Endothelial cell (in vitro differentiated cells): ENCODE results near the gene TMEM163. TPM values are rescaled to one million over a fixed set of nuclear protein-coding genes. Genes with fewer than 3 reads are reported as not detected.

Experiments used
- DNase-seq: peaks from one replicate; pipeline ENCODE4 v3.0.0; 2021; ENCODE audit warnings: low spot score
- H3K27ac Mint-ChIP-seq: one replicate; pipeline ENCODE4 v1.8.0; 2021; ENCODE audit warnings: mixed read lengths, inconsistent platforms; ENCODE audit not compliant: unreplicated experiment
- H3K27me3 Mint-ChIP-seq: one replicate; pipeline ENCODE4 v1.8.0; 2021; ENCODE audit warnings: mild to moderate bottlenecking, moderate library complexity, mixed read lengths, inconsistent platforms; ENCODE audit not compliant: unreplicated experiment
- H3K36me3 Mint-ChIP-seq: one replicate; pipeline ENCODE4 v1.8.0; 2021; ENCODE audit warnings: mild to moderate bottlenecking, low read depth, mixed read lengths, inconsistent platforms; ENCODE audit not compliant: unreplicated experiment
- H3K4me1 Mint-ChIP-seq: one replicate; pipeline ENCODE4 v1.8.0; 2021; ENCODE audit warnings: mild to moderate bottlenecking, mixed read lengths, inconsistent platforms; ENCODE audit not compliant: unreplicated experiment
- H3K4me3 Mint-ChIP-seq: one replicate; pipeline ENCODE4 v1.8.0; 2021; ENCODE audit warnings: mild to moderate bottlenecking, mixed read lengths, inconsistent platforms; ENCODE audit not compliant: unreplicated experiment
- H3K9me3 Mint-ChIP-seq: one replicate; pipeline ENCODE4 v1.8.0; 2021; ENCODE audit warnings: mixed read lengths, inconsistent platforms; ENCODE audit not compliant: unreplicated experiment
- CTCF ChIP-seq: fragments of 200-600 bp; sonication (generic); IDR thresholded peaks from one replicate; pipeline ENCODE4 v1.5.0; 2021; ENCODE audit warnings: antibody characterized with exemption; ENCODE audit not compliant: unreplicated experiment
- total RNA-seq: library from RNA; stranded (reverse); fragmentation: NEBNext Ultra II Directional; extraction: Animal tissue kit (Norgen Biotek cat#: 25700); gene quantifications from one replicate; pipeline ENCODE4 v1.2.1, GENCODE V29; 2021; ENCODE audit not compliant: unreplicated experiment

Gene TMEM163
- total RNA-seq, 1 donor from 2014 or later: 150 TPM

GRCh38 chr2:134690629-134691215 lies 28.1 kb downstream of the TMEM163 start:
- Mint-ChIP-seq H3K27me3 (no peaks in the 10 kb centered on the region), H3K4me3 (no peak overlapping the region), H3K4me1 (peaks cover 16% of the 10 kb centered on the region), H3K9me3 (no peaks in the 10 kb centered on the region), H3K36me3 (peaks cover 3% of the 10 kb centered on the region), H3K27ac (no peak overlapping the region)
- DNase-seq: no peak
- TF ChIP-seq CTCF: no peak

GRCh38 chr2:134689315-134689714 lies 29.5 kb downstream of the TMEM163 start:
- Mint-ChIP-seq H3K27ac (no peak overlapping the region), H3K27me3 (no peaks in the 10 kb centered on the region)
- no peak for TF ChIP-seq CTCF

GRCh38 chr2:134685967-134686366 lies 32.8 kb downstream of the TMEM163 start:
- Mint-ChIP-seq H3K27ac (no peak overlapping the region), H3K9me3 (no peaks in the 10 kb centered on the region), H3K4me1 (peaks cover 50% of the 10 kb centered on the region), H3K27me3 (no peaks in the 10 kb centered on the region), H3K4me3 (no peak overlapping the region), H3K36me3 (peaks cover 18% of the 10 kb centered on the region)
- TF ChIP-seq CTCF: no peak
- no peak for DNase-seq

More at GRCh38 chr2:134689315-134689714, 29.5 kb downstream of the TMEM163 start:
- no peak for DNase-seq
- Mint-ChIP-seq H3K36me3 (peaks cover 7% of the 10 kb centered on the region), H3K4me1 (peaks cover 21% of the 10 kb centered on the region), H3K4me3 (no peak overlapping the region), H3K9me3 (no peaks in the 10 kb centered on the region)

GRCh38 chr2:134683561-134684112 lies 35.2 kb downstream of the TMEM163 start:
- H3K4me3 Mint-ChIP-seq: peak overlapping the region; percentile 39
- TF ChIP-seq CTCF: no peak
- no peaks in the 10 kb centered on the region for H3K27me3 Mint-ChIP-seq
- H3K27ac Mint-ChIP-seq: no peak overlapping the region
- peaks cover 18% of the 10 kb centered on the region for H3K36me3 Mint-ChIP-seq
- no peaks in the 10 kb centered on the region for H3K9me3 Mint-ChIP-seq
- H3K4me1 Mint-ChIP-seq: peaks cover 62% of the 10 kb centered on the region
- DNase-seq: no peak

GRCh38 chr2:134682726-134683125 lies 36.1 kb downstream of the TMEM163 start:
- no peaks in the 10 kb centered on the region for H3K27me3 Mint-ChIP-seq
- no peak for DNase-seq
- H3K9me3 Mint-ChIP-seq: no peaks in the 10 kb centered on the region
- H3K4me1 Mint-ChIP-seq: peaks cover 69% of the 10 kb centered on the region
- no peak overlapping the region for H3K4me3 Mint-ChIP-seq
- H3K36me3 Mint-ChIP-seq: peaks cover 17% of the 10 kb centered on the region
- peak overlapping the region; percentile 40 for H3K27ac Mint-ChIP-seq
- no peak for TF ChIP-seq CTCF
